ENCODE measurements around the gene ALCAM.
"Not testable (repeated sequence)": the region's sequence is repeated elsewhere in the genome, so short reads cannot be mapped to it uniquely, and the experiment has no call there.

The ALCAM gene

DNA sequence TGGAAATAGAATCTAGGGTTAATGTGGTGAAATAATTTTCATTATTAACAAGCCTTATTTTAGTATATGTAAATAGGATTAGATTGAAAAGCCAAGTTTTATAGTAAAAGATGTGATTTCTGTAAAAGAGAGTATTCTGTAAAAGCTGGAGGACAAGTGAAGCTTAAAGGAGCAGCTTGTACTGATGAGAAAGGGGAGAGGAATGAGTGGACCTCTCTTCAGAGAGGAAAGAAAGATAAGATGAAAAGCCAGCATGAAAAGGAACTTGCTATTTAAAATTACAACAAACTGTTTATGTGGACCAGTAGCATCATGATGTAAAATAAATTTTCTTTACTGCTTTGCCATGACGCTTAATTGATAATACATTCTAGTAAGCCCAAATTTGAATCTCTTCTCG lies 18.5 kb downstream of the ALCAM start:
- H3K27ac ChIP-seq = peak overlapping the region; percentile 81
- H3K4me1 ChIP-seq (ENCODE audit: control insufficient read depth in 1 of 2, insufficient read depth in 1 of 2, low read depth in 1 of 2, low read length in 1 of 2) = peaks cover 34 to 38% of the 10 kb centered on the region in 2 experiments
- TF ChIP-seq, protein P1, sequence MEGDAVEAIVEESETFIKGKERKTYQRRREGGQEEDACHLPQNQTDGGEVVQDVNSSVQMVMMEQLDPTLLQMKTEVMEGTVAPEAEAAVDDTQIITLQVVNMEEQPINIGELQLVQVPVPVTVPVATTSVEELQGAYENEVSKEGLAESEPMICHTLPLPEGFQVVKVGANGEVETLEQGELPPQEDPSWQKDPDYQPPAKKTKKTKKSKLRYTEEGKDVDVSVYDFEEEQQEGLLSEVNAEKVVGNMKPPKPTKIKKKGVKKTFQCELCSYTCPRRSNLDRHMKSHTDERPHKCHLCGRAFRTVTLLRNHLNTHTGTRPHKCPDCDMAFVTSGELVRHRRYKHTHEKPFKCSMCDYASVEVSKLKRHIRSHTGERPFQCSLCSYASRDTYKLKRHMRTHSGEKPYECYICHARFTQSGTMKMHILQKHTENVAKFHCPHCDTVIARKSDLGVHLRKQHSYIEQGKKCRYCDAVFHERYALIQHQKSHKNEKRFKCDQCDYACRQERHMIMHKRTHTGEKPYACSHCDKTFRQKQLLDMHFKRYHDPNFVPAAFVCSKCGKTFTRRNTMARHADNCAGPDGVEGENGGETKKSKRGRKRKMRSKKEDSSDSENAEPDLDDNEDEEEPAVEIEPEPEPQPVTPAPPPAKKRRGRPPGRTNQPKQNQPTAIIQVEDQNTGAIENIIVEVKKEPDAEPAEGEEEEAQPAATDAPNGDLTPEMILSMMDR (IDR thresholded peaks at IDR 0.05) = no peak

DNA sequence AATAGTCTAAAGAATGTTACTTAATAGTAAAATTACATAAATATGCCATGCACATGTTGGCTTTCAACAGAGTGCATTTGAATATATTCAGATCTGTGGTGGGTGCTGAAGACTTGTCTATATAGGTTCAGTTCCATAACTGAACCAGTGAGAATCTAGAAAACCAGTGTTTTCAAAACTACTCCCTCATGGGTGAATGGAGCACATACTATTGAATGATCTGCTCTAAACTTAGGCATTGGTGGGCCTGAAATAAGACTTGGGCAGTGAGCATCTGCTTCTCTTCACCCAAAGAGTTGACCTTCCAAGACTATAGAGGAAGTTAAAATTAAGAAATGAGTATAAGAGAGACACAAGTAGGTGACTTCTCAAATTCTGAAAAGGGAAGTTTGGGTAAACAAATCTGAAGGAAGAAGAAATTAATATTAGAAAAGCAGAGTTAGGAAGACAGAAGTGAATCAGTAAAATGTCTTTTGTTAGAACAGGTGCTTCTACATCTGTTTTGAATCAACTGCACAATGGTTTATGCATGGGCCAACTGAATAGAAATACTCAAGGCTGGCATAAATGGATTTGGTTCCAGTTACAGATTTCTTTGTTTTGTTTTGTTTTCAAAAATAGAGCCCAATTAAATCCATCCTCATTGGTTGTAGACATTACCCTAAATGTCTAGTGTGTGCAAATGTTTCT lies 19.3 kb downstream of the ALCAM start:
- H3K4me1 ChIP-seq (ENCODE audit: control insufficient read depth in 1 of 2, insufficient read depth in 1 of 2, low read depth in 1 of 2, low read length in 1 of 2) = peaks cover 34 to 38% of the 10 kb centered on the region in 2 experiments
- H3K9me3 ChIP-seq = no peaks in the 10 kb centered on the region
- peak overlapping the region; percentile 81 for H3K27ac ChIP-seq
- H3K27me3 ChIP-seq = no peaks in the 10 kb centered on the region
- H3K36me3 ChIP-seq = no peaks in the 10 kb centered on the region
- TF ChIP-seq, protein P1 (IDR thresholded peaks at IDR 0.05) = no peak
- peak overlapping the region in 1 of 2 experiments; percentile 35 for H3K4me3 ChIP-seq (ENCODE audit: low read depth in 1 of 2, low read length in 1 of 2)

More for the DNA sequence above, 18.5 kb downstream of the ALCAM start:
- peak overlapping the region in 1 of 2 experiments; percentile 35 for H3K4me3 ChIP-seq (ENCODE audit: low read depth in 1 of 2, low read length in 1 of 2)
- H3K27me3 ChIP-seq = no peaks in the 10 kb centered on the region
- no peaks in the 10 kb centered on the region for H3K36me3 ChIP-seq
- H3K9me3 ChIP-seq = no peaks in the 10 kb centered on the region

DNA sequence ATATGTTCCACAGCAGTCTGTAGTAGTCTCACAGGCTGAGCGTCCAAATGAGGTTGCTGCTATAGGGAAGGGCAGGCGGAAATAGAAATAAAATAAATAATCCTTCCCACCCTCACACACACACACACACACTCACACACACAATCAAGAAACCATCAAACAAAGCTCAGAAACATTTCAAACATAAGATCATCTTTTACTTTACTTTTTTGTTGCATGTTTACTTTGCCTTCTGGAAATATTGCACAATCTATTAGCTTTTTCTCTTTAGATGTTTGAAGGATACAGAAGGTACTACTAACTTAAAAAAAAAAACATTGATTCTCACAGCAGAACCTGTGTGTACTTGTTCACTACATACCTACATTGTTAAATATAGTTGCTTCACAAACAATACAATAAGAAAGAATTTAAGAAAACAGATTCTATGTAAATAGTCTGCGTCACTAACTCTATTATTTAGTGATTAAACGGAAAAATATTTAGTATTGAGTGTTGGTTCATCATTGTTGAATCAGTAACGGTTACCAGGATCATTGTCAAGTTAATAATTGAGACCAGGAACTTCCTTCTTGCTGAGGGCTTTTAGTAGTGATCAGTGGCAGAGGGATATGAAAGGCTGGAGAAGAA lies 20.5 kb downstream of the ALCAM start:
- Histone ChIP-seq H3K4me1 (ENCODE audit: control insufficient read depth in 1 of 2, insufficient read depth in 1 of 2, low read depth in 1 of 2, low read length in 1 of 2) (peaks cover 34 to 38% of the 10 kb centered on the region in 2 experiments), H3K36me3 (no peaks in the 10 kb centered on the region), H3K27ac (peak overlapping the region; percentile 81), H3K4me3 (ENCODE audit: low read depth in 1 of 2, low read length in 1 of 2) (no peak overlapping the region), H3K9me3 (no peaks in the 10 kb centered on the region), H3K27me3 (no peaks in the 10 kb centered on the region)
- TF ChIP-seq, protein P1 (IDR thresholded peaks at IDR 0.05) = no peak

DNA sequence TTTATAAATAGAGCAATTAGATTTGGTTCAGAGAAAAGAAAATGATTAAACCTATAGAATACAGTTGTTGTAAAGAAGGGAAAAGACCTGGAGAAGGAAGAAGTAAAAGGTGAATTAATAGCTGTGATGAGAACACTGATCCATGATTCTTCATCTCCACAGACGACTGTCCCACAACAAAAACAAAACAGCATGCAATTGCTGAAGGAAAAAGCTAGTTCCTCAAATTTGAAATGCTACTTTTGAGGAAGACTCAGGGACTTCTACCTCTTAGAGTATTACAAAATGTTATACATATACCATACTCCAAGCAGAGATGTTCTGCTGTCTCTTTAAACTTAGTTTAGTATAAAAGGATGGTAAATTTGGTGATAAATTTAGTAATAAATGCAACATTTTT lies 21.5 kb downstream of the ALCAM start:
- Histone ChIP-seq H3K4me1 (ENCODE audit: control insufficient read depth in 1 of 2, insufficient read depth in 1 of 2, low read depth in 1 of 2, low read length in 1 of 2) (peaks cover 34 to 38% of the 10 kb centered on the region in 2 experiments), H3K36me3 (no peaks in the 10 kb centered on the region), H3K4me3 (ENCODE audit: low read depth in 1 of 2, low read length in 1 of 2) (no peak overlapping the region), H3K27ac (peak overlapping the region; percentile 81), H3K27me3 (no peaks in the 10 kb centered on the region), H3K9me3 (no peaks in the 10 kb centered on the region)
- TF ChIP-seq, protein P1 (IDR thresholded peaks at IDR 0.05) = no peak

DNA sequence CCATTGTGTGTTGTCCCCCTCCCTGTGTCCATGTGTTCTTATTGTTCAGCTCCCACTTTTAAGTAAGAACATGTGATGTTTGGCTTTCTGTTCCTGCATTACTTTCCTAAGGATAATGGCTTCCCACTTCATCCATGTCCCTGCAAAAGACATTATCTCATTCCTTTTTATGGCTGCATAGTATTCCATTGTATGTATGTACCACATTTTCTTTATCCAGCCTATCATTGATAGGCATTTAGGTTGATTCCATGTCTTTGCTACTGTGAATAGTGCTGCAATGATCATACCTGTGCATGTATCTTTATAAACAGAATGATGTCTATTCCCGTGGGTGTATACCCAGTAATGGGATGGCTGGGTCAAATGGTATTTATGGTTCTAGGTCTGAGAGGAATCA lies 23.1 kb downstream of the ALCAM start:
- H3K9me3 ChIP-seq; H3K36me3 ChIP-seq; H3K27me3 ChIP-seq; H3K27ac ChIP-seq; H3K4me3 ChIP-seq (ENCODE audit: low read depth in 1 of 2, low read length in 1 of 2): not testable (repeated sequence)
- H3K4me1 ChIP-seq (ENCODE audit: control insufficient read depth in 1 of 2, insufficient read depth in 1 of 2, low read depth in 1 of 2, low read length in 1 of 2) = peaks cover 34 to 38% of the 10 kb centered on the region in 2 experiments

DNA sequence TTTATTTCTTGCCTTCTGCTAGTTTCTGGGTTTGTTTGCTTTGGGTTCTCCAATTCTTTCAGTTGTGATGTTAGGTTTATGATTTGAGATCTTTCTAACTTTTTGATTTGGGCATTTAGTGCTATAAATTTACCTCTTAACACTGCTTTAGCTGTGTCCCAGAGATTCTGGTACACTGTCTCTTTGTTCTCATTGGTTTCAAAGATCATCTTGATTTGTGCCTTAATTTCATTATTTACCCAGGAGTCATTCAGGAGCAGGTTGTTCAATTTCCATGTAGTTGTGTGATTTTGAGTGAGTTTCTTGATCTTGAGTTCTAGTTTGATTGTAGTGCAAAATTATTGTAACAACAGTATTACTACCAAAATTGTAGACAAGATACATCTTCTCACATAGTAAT lies 25.9 kb downstream of the ALCAM start:
- not testable (repeated sequence) for H3K36me3 ChIP-seq; H3K27me3 ChIP-seq; H3K4me3 ChIP-seq (ENCODE audit: low read depth in 1 of 2, low read length in 1 of 2); H3K9me3 ChIP-seq; H3K27ac ChIP-seq
- H3K4me1 ChIP-seq (ENCODE audit: control insufficient read depth in 1 of 2, insufficient read depth in 1 of 2, low read depth in 1 of 2, low read length in 1 of 2) = peaks cover 9 to 11% of the 10 kb centered on the region in 2 experiments

Data from neutrophil (primary cell).